Measurements from ENCODE around the gene TVP23A. TPM values are rescaled to one million over a fixed set of nuclear protein-coding genes. Genes with fewer than 3 reads are reported as not detected.

Gene TVP23A
- total and polyA plus RNA-seq, 10 of the 15 experiments (the other 5 are each of a cell fraction or from before 2014, with no cell fraction given), result 1.1 to 6.4 (median 2.2) TPM

DNA sequence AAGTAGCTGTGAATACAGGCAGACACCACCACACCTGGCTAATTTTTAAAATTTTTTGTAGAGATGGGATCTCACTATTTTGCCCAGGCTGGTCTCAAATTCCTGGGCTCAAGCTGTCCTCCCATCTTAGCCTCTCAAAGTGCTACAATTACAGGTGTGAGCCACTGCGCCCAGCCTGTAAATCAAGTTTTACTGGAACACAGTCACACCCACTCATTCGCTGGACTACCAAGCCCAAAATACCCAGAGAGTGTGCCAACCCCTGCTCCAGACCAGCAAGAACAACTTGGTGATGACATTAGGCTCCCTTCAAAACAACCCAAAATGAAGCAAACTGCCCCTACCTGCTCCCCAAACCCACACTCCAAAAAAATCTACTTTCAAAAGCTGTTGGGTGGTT is 36.0 kb downstream of the TVP23A start:
- no peak overlapping the region for H2AFZ ChIP-seq (ENCODE audit: control insufficient read depth, low read depth, low read length)
- BruUV-seq (replicated peaks), result no TSS peak
- RAD21 ChIA-PET (ENCODE audit: unreplicated experiment), result interaction anchor here (1.0 to 3.6 kb wide), 4 partner anchors 24 to 96 kb away, joined by 3 to 15 read pairs (median 4); partner anchors contain the start of gene CIITA
- FAIRE-seq (no peak), DNase-seq (ENCODE audit: low read depth, low spot score) (no peak), ATAC-seq (no peak)
- H3K4me2 ChIP-seq (ENCODE audit: control insufficient read depth, insufficient read depth), result no peak overlapping the region
- CTCF ChIA-PET, result interaction anchor here (0.6 to 2.1 kb wide), 4 partner anchors 8 to 45 kb away, joined by 3 to 5 read pairs (median 4); no protein-coding TSS in a partner anchor
- H3K27me3 ChIP-seq (replicated peaks in 1 of 2; ENCODE audit: control insufficient read depth in 2 of 2, insufficient read depth in 2 of 2, low read length in 1 of 2), result no peaks in the 10 kb centered on the region
- POLR2A ChIA-PET, result interaction anchor here (1.4 to 2.9 kb wide), 6 partner anchors 10 to 52 kb away, joined by 4 to 12 read pairs (median 6); partner anchors contain the start of gene NUBP1
- intact Hi-C loops (cut with micrococcal nuclease; ENCODE audit: unreplicated experiment), result no loop called here
- no peak overlapping the region for H3K4me3 ChIP-seq
- H3K27ac ChIP-seq (ENCODE audit: control insufficient read depth, insufficient read depth), result no peak overlapping the region
- no peak for TF ChIP-seq HDAC2 (IDR thresholded peaks at IDR 0.05)
- no peak for TF ChIP-seq RAD21 (IDR thresholded peaks at IDR 0.05; ENCODE audit: insufficient read depth, low read depth, low read length)
- no peak for TF ChIP-seq TBL1XR1 (IDR thresholded peaks at IDR 0.05; ENCODE audit: low read depth, low read length)
- TF ChIP-seq MEF2B (IDR thresholded peaks at IDR 0.05; ENCODE audit: partially characterized antibody, poor library complexity, severe bottlenecking), result no peak
- TF ChIP-seq CREM (IDR thresholded peaks at IDR 0.05; ENCODE audit: low read depth), result no peak
- no peak for TF ChIP-seq SMARCA5 (IDR thresholded peaks at IDR 0.05)
- no peak for TF ChIP-seq BRCA1 (IDR thresholded peaks at IDR 0.05; ENCODE audit: low read depth, low read length)
- TF ChIP-seq BACH1 (IDR thresholded peaks at IDR 0.05; ENCODE audit: borderline replicate concordance), result no peak
- no peak for TF ChIP-seq JUND (IDR thresholded peaks at IDR 0.05; ENCODE audit: low read depth, low read length)
- TF ChIP-seq, protein P1, sequence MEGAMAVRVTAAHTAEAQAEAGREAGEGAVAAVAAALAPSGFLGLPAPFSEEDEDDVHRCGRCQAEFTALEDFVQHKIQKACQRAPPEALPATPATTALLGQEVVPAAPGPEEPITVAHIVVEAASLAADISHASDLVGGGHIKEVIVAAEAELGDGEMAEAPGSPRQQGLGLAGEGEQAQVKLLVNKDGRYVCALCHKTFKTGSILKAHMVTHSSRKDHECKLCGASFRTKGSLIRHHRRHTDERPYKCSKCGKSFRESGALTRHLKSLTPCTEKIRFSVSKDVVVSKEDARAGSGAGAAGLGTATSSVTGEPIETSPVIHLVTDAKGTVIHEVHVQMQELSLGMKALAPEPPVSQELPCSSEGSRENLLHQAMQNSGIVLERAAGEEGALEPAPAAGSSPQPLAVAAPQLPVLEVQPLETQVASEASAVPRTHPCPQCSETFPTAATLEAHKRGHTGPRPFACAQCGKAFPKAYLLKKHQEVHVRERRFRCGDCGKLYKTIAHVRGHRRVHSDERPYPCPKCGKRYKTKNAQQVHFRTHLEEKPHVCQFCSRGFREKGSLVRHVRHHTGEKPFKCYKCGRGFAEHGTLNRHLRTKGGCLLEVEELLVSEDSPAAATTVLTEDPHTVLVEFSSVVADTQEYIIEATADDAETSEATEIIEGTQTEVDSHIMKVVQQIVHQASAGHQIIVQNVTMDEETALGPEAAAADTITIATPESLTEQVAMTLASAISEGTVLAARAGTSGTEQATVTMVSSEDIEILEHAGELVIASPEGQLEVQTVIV (IDR thresholded peaks at IDR 0.05; ENCODE audit: borderline replicate concordance, partially characterized antibody), result no peak
- TF ChIP-seq DPF2 (IDR thresholded peaks at IDR 0.05), result no peak
- TF ChIP-seq ZSCAN29 (IDR thresholded peaks at IDR 0.05), result no peak
- TF ChIP-seq, protein P2, sequence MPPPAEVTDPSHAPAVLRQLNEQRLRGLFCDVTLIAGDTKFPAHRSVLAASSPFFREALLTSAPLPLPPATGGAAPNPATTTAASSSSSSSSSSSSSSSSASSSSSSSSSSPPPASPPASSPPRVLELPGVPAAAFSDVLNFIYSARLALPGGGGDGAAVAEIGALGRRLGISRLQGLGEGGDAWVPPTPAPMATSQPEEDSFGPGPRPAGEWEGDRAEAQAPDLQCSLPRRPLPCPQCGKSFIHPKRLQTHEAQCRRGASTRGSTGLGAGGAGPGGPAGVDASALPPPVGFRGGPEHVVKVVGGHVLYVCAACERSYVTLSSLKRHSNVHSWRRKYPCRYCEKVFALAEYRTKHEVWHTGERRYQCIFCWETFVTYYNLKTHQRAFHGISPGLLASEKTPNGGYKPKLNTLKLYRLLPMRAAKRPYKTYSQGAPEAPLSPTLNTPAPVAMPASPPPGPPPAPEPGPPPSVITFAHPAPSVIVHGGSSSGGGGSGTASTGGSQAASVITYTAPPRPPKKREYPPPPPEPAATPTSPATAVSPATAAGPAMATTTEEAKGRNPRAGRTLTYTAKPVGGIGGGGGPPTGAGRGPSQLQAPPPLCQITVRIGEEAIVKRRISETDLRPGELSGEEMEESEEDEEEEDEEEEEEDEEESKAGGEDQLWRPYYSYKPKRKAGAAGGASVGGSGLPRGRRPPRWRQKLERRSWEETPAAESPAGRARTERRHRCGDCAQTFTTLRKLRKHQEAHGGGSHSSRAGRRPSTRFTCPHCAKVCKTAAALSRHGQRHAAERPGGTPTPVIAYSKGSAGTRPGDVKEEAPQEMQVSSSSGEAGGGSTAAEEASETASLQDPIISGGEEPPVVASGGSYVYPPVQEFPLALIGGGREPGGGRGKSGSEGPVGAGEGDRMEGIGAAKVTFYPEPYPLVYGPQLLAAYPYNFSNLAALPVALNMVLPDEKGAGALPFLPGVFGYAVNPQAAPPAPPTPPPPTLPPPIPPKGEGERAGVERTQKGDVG (CRISPR knock-in tag; IDR thresholded peaks at IDR 0.05), result no peak
- TF ChIP-seq NR2C2 (IDR thresholded peaks at IDR 0.05; ENCODE audit: borderline replicate concordance, control insufficient read depth, insufficient read length, low read depth), result no peak
- no peaks in the 10 kb centered on the region for H3K79me2 ChIP-seq (ENCODE audit: control insufficient read depth, insufficient read depth, low read length)
- in situ Hi-C loops (cut with MboI), result no loop called here
- 96% methylated on average over 2 of the region's 2 CpGs for WGBS (ENCODE audit: insufficient coverage, insufficient replicate concordance, low lambda C conversion rate, missing lambda C conversion rate)
- H3K4me1 ChIP-seq (ENCODE audit: control insufficient read depth, insufficient read depth, low read length), result peaks cover 14% of the 10 kb centered on the region
- SMC1A ChIA-PET (ENCODE audit: uncharacterized antibody, unreplicated experiment), result interaction anchor here (0.6 to 1.7 kb wide), 5 partner anchors 10 to 167 kb away, joined by 3 read pairs; no protein-coding TSS in a partner anchor
- H3K36me3 ChIP-seq (ENCODE audit: control insufficient read depth in 2 of 2, insufficient read depth in 2 of 2, low read length in 1 of 2), result no peaks in the 10 kb centered on the region
- H3K9me3 ChIP-seq (replicated peaks; ENCODE audit: control insufficient read depth, insufficient read depth, low read length), result no peaks in the 10 kb centered on the region
- H3K9ac ChIP-seq (ENCODE audit: control insufficient read depth, insufficient read depth, low read length), result no peak overlapping the region
- no peaks in the 10 kb centered on the region for H4K20me1 ChIP-seq (ENCODE audit: control insufficient read depth, insufficient read depth)
